Medulla oblongata (tissue), 1 donor: ENCODE data around the gene GPR31.
"Not testable (repeated sequence)": the region's sequence is repeated elsewhere in the genome, so short reads cannot be mapped to it uniquely, and the experiment has no call there.

Source experiments
- DNase-seq: peaks from one replicate; pipeline ENCODE4 v3.0.0-alpha.2; 2015; ENCODE audit errors: extremely low spot score

GPR31 gene, protein sequence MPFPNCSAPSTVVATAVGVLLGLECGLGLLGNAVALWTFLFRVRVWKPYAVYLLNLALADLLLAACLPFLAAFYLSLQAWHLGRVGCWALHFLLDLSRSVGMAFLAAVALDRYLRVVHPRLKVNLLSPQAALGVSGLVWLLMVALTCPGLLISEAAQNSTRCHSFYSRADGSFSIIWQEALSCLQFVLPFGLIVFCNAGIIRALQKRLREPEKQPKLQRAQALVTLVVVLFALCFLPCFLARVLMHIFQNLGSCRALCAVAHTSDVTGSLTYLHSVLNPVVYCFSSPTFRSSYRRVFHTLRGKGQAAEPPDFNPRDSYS

DNA sequence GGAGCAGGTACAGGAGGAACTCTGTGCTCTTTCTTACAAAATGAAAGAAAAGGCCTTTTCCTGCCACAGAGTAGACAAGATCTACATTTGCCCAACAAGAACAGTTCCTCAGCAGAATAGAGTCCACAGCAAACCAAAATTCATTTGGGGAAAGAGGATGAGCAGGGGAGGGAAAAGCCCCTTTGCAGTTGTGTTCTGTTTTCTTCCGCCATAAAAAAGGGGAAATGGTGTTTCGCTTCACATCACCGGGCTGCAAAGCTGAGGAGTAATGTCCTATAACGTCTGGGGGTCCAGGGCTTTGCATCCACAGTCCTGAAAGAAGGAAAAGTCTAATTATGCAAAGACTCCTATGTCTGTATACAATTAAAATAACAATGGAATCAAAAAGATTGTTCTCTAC is at the start of gene GPR31:
Gene GPR31, minus strand, starts transcription at position 118 of the 400 bp plus-strand sequence. CDS start 149 bp downstream, outside the sequence.
- DNase-seq: peak; percentile 48

DNA sequence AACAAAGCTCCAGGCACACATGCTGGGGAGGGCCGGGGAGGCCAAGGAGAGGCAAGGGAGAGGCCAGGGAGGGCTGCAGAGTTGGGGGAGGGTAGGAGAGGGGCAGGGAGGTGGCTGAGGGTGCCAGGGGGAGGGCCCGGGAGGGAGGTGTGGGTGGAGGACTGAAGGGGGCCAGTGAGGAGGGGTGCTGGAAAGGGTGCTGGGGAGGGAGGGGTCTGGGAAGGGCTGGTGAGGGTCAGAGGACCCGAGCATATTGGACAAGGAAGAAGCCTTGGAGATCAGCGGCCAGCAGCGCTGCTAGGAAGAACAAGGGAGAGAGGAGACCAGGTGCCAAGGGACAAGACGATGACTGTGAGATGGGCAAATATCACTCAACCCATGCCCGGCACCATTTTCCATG is 49.7 kb upstream of the GPR31 start:
- no peak for DNase-seq

DNA sequence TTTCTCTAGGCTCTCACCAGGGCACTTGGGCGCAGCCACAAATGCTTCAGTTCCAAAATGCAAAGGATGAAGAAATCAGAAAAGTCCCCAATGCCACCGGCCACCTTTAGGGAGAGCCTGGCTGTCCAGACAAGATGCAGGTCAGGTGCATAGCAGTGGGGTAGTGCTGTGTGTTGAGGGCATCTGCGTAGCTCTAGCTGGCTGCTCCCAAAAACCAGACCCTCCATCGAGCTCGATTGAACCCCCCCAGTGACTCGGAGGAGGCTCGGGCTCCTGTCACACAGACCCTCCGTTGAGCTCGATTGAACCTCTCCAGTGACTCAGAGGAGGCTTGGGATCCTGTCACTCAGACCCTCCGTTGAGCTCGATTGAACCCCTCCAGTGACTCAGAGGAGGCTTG is 47.5 kb upstream of the GPR31 start:
- not testable (repeated sequence) for DNase-seq

DNA sequence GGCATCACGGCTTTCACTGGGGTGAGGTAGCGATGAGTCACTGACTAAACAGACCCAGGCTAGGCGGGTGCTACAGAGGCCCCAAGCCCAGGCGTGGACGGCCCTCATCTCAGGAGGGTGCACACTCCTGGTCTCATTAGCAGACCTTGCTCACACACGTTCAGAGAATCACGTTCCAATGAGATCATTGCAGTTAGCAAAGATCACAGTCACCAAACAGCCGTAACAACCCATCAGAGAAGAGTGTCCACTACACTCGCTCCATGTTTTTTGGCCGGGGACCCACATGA is 46.2 kb upstream of the GPR31 start:
- DNase-seq: not testable (repeated sequence)

DNA sequence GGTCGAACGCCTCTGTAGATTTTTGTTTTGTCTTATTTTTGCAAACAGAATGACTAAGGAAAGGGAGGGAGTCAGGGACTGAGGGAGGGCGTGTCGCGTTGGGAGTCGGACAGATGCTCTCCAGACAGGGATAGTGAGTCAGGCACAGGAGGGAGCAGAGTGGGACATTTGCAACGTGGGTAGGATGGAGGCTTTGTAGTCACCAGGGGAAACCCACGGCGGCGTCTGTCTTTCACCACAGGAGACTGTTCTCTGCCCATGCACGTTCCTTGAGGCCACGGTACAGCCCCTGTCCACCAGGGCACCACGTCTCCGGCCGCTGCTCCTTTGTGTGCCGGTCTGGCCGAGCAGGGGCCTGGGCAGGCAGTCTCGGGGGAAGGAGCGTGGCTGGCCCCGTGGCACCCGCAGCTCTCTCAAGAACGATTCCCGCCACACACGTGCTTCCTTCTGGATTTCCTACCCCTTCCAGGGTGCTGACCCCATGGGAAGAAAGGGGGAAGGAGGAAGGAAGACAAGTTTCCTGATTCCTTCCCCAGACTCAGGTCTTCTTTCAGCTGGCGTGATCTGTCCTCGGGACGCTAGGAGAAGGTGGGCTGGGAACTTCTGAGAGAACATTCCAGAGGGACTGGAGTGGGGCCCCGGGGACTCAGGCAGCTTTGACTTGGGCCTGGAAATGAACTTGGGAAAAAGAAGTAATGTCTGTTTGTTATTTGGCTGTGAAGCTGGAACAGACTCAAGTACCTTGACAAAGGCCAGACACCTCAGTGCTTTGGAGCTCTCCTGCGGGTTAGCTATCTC is 45.7 kb upstream of the GPR31 start:
- DNase-seq: not testable (repeated sequence)

DNA sequence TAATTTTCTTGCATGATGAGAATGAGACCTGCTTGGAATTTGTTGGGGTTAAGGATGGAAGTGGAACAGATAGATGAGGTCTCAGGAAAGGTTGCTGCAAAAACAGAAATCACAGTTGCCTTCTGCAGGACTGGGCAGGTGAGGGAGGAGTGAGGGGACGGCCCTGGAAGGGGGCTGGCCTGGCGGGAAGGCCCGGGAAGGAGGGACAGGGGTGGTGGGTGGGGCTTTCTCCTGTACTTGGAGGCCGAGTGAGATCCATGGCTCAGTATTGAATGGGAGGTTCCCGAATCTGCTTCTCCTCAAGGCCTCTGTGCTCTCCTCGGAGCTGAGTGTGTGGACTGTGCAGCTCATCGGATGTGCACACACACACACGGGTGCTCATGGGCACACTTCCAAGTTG is 44.8 kb upstream of the GPR31 start:
- DNase-seq: not testable (repeated sequence)

DNA sequence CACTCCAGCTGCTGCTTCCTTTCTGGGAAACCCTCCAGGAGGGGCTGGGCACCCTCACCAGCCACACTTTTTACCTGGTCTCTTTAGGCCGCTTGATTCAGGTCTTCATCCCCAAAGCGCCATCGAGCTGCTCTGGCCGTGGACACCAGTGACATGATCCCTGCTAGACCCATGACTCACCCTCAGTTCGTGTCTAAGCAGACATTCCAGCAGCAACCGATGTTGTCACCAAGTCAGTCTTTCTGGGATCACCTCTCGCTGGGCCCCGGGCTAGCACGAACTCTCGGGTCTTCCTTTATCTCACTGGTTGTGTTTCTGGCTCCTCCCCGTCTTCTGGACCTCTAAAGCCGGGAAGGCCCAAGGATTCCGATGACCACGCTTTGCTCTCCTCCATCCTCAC is 43.0 kb upstream of the GPR31 start:
- no peak for DNase-seq

DNA sequence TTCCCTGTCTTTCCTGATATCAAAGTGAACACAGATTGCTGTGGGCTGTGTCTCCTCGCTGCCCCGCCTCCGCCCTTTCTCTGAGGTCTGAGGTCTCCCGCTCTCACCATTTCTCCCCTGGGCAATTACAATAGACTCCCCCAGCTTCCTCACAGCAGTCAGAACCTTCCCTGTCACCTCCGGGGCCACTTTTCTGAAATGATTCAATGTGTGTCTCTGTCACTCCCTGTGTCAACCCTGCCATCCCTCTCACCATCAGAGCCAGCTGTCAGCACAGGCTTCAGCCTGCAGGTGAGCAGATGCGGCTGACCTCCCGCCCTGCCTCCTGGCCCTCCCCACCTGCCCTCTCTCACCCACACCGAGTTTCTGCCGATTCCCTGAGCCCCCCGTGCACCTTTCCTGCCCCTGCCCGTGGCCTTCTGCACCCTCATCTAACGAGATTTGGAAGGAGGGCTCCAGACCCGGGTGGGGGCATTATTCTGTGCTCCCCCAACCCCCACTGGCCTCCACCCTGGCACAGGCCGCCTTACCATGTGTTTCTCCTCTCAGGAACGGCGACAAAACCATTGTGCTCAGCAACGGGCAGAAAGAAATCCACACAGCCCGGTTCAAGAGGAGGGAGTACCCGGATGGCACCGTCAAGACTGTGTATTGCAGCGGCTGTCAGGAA is 38.3 kb upstream of the GPR31 start:
- DNase-seq: not testable (repeated sequence)

DNA sequence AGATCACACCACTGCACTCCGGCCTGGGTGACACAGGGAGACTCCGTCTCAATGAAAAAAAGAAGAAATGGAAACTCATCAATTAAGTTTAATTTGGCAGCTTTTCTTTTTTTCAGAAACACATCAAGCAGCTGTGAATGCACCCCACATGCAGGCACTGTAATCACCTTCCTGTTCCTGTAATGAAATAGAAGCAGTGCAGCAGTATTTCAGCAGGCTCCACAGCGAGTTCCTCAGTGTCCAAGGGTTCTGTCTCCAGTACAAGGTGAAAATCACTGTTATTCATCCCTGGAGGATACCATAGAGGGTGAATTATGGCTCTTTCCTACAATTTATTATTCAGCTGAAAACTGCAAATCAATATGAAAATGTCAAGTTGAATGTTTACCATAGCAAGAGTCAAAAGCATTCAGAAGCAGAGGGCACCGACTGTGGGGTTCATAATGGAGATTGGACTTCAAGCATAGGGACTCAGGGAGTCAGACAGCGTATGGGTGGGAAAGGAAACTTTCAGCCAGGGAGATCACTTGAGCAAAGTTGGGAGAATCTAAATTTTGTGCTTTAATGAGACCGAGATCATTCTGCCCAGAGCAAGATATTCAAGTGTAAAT is 35.8 kb upstream of the GPR31 start:
- not testable (repeated sequence) for DNase-seq

DNA sequence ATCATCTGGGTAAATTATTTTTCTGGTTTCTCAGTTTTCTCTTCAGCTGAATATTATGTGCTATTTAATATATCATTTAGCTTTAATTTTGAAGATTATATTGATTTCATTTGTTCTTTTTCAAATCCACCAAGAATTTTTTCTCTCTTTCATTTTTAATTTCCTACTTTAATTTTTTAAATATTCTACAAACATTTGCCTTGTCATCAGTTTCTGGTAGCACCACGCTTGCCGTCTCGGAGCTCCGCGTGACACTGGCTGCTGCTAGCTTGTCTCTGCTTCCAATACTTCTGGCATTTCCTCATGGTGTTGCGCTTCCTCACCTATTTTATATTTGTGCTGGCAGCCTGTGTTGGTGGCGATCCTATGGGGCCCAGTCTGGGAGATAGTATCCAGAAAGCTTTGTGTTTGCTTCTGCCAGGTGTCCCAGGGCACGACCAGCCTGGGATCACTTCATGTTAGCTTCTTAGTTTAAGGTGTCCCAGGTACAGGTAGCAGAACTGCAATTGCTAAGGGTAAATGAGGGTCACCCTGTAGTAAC is 33.3 kb upstream of the GPR31 start:
- DNase-seq: not testable (repeated sequence)

DNA sequence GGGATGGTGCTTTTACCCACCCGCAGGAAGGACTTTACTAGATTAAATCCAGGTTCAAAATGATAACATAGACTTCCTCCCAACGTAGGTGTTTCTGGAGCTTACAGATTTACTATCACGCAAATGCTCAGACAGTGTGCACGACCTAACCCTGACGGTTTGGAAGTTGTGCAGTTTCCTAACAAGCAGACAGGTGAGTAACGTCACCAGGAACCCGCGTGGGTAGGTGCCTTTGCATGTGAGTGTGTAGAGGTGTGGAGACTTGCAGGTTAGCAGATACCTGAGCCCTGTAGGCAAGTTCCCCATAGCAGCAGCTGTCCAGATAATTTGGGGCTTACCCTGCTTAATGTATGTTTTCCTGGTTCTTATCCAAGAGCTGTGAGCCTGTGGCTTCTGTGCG is 29.5 kb upstream of the GPR31 start:
- DNase-seq: not testable (repeated sequence)

DNA sequence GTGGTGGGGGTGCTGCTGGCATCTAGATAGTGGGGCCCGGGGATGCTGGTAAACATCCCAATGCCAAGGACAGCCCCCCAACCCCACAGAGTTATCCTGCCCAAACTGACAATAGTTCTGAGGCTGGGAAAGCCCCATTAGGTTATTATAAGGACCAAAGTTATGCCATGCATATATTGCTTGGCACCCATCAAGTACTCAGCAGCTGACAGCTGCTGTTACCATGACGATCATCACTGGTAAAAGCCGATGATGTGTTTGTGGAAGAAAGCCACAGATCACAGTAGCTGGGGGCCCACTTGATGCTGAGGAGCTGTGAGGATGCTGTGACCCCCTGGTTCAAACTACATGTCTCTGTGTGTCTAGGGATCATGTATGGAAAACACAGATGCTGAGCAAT is 27.3 kb upstream of the GPR31 start:
- DNase-seq: not testable (repeated sequence)

DNA sequence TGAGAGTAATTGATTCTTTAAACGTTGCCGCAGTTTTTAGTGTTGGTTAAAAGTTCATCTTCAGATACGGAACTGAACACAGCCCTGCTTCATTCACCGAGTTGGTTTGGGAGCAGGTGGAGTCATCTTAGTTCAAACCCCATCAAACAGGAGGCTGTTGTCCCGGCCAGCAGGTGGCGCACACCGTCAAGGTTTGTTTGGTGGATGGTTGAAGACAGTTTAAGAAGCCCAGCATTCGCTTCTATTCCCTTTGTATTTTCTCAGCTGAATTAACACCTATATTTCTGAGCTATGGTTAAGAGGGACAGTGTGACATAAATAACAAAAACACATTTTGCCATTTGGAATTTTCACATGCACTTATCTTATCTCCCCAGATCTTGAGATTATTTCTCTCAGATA is 25.1 kb upstream of the GPR31 start:
- not testable (repeated sequence) for DNase-seq

DNA sequence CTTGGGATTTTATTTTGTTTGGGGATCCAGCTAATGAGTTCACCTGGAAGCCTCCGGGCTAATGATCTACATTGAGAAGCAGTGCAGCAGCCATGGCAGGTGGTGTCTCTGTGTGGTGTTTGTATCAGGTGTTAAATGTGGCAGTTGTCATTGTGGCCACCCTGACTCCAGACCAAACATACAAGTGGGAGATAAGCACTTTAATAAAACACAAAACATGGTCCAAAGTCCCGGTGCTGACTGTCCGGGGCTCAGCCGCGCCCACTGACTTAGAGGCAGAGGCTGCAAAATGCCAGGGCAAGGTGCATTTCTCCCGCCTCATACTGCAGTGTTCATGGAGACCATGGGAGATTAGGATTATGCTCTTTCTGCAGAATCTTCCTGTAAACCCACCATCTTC is 23.6 kb upstream of the GPR31 start:
- not testable (repeated sequence) for DNase-seq

DNA sequence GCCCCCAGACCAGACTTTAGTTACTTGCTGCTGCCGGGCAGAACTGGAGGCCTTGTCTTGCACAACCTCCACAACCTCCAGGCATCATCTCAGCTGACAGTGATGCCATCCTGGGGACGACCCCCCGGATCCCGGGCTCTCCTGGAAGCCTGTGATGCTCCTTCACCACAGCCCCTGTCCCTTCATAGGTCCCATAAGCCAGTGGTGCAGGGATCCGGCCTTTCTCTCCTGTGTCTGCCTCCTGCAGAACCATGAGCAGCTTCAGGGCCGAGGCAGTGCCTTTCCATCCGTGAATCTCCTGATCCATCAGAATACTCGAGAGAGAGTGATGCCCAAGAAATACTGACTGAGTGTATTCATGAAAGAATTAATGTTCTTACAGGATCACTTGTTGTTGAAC is 22.3 kb upstream of the GPR31 start:
- DNase-seq: not testable (repeated sequence)

DNA sequence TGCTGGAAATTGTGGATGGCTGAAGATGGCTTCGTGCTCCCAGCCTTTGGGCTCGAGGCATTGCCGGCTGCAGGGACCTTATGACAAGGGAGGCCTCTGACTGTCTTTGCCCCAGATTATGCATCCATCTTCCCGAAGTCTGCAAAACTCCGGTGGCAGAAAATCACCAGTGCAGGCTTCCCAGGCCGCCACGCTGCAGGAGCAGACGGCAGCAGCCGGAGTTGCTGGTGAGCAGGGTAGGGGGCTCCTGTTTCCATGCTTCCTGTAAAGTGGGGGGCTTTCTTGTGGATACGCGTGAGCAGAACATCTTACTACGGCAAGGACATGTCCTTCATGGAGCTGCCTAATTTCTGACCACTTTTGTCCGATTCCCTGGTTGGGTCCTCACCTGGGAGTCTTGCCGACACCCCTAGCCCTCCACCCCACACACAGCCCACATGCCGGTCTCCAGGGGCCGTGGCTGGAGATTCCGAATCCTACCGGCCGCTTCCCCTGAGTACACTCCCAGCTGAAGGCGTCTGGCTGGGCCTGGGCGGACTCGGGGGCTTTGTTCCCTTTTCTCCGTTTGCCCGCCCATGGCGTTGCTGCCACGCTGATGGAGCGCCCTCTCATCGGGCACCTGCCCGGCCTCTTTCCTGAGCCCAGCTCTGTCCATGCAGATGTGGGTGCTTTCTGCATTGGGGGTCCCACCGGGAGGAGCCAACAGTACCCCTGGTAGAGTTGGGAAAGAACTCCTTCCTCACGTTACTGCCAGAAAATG is 21.3 kb upstream of the GPR31 start:
- DNase-seq: not testable (repeated sequence)

DNA sequence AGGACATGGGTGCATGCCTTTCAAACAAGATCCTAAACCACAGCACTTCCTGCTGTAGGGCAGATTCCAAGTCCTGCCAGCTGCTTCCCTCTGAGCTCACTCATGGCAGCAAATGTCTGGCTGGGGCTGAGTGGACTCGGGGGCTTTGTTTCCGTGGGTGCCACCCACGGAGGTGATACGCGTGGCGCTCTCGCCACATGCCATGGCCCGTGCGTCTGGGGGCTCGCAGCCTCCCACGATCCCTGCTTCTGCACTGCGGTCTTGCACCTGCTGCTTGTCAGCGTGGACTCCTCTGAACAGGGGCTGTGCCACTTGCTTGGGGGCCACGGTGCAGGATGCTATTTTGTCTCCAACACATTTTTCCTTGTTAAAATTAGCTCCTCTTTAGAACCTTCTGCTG is 19.5 kb upstream of the GPR31 start:
- not testable (repeated sequence) for DNase-seq

DNA sequence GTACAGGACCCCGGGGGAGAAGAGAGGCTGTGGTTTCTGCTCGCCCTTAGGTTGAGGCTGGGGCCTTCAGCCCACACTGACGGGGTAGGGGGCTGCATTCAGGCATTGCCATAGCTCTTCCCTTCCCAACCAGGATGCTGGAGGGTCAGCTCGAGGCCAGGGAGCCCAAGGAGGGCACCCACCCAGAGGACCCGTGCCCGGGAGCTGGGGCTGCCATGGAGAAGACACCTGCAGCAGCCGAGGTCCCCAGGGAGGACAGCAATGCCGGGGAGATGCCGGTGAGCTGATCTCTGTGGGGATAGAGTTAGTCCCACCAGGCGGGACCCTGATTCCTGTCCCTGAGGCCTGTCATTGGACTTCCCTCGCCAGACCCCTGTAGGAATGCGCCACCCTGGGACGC is 14.2 kb upstream of the GPR31 start:
- not testable (repeated sequence) for DNase-seq

DNA sequence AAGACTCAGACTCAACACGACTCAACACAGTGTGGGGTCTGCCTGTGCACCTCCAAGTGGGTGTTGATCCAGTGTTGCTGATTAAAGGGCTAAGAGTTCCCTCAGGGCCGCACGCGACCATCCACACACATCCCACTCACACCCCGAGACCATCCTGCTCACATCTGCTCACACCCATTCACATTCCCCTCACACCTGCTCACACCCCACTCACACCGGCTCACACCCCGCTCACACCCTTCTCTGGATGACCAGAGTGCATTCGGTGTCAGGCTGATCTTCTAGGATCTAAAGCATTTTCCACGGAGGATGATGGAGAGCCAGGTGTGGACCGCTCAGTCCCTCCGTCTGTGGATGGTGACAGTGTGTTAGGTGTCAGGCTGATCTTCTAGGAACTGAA is 13.5 kb upstream of the GPR31 start:
- not testable (repeated sequence) for DNase-seq

DNA sequence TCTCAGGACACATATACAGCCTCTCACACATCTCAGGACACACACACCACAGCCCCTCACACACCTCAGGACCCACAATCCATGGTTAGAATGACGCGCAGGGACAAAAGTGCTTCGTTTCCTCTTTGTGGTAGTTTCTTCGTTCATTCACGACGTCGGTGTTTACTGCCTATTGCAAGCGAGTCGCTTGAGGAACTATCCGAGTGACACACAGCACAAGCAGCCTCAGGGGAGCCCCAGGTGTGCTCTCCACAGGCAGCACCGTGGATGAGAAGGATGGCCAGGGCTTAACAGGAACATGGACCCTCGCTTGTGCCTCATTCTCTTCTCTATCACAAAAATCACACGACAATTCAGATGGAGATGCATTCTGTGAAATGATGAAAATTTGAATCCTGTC is 12.1 kb upstream of the GPR31 start:
- DNase-seq: not testable (repeated sequence)

DNA sequence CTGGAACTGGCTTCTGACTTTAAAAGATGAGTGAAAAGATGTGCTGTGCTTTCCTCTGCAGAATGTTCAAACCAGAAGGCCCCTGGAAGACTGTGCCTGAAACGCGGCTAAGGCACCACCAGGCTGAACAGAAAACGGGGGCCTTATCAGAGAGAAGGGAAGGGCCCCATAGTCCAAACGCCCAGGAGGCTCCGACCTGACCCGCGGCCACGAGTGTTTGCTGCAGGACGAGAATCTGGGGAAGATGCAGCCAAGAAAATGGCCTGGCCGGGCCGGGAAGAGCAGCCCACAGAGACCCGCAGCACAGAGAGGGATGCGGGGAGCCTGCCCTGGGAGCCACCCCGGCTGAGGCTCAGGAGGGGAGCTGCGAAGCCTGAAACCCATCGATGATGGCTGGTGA is 10.5 kb upstream of the GPR31 start:
- not testable (repeated sequence) for DNase-seq
